Neuronal stem cell (in vitro differentiated cells): Measurements from ENCODE around the gene CACYBP.

Experiments
- DNase-seq: peaks from one replicate; pipeline ENCODE4 v3.0.0-alpha.2; 2013; ENCODE audit warnings: low spot score
- H2AFZ ChIP-seq: one replicate; pipeline ENCODE4 v1.6.1; 2013; ENCODE audit warnings: mild to moderate bottlenecking, low read length, inconsistent platforms
- H2AK5ac ChIP-seq: 2 replicates; pipeline ENCODE4 v1.6.1; 2013; ENCODE audit warnings: low read depth, mild to moderate bottlenecking, inconsistent platforms, low read length, moderate library complexity, mixed read lengths
- H2BK120ac ChIP-seq: 2 replicates; pipeline ENCODE4 v1.6.1; 2013; ENCODE audit warnings: low read depth, mild to moderate bottlenecking, inconsistent platforms, low read length, moderate library complexity, mixed read lengths
- H2BK12ac ChIP-seq: one replicate; pipeline ENCODE4 v1.6.1; 2013; ENCODE audit warnings: low read length, inconsistent platforms
- H2BK15ac ChIP-seq: 2 replicates; pipeline ENCODE4 v1.6.1; 2013; ENCODE audit warnings: mild to moderate bottlenecking, low read length, inconsistent platforms, mixed read lengths
- H2BK5ac ChIP-seq: one replicate; pipeline ENCODE4 v1.6.1; 2013; ENCODE audit warnings: inconsistent platforms, mild to moderate bottlenecking, low read length, moderate library complexity
- H3K14ac ChIP-seq: one replicate; pipeline ENCODE4 v1.6.1; 2013; ENCODE audit warnings: low read length, inconsistent platforms
- H3K18ac ChIP-seq: 2 replicates; pipeline ENCODE4 v1.6.1; 2013; ENCODE audit warnings: low read length, inconsistent platforms
- H3K23ac ChIP-seq: 2 replicates; pipeline ENCODE4 v1.6.1; 2013; ENCODE audit warnings: low read depth, mild to moderate bottlenecking, mixed read lengths, low read length, inconsistent platforms; ENCODE audit not compliant: poor library complexity
- H3K27ac ChIP-seq: replicated peaks from 3 replicates; pipeline ENCODE4 v1.5.1; 2013; ENCODE audit warnings: low read length, inconsistent platforms
- H3K27me3 ChIP-seq, 3 experiments: 2 replicates each; pipeline ENCODE4 v1.6.1; 2013; ENCODE audit warnings: low read length in 3 of 3, mild to moderate bottlenecking in 2 of 3, inconsistent platforms in 1 of 3, low read depth in 1 of 3, mixed read lengths in 1 of 3, moderate library complexity in 1 of 3; ENCODE audit not compliant: control insufficient read depth in 3 of 3, insufficient read depth in 3 of 3
- H3K36me3 ChIP-seq, 2 donors: replicated peaks in 1 of 2; 2 replicates each; pipeline ENCODE4 v1.6.1; 2013; ENCODE audit warnings: low read length in 2 of 2; ENCODE audit not compliant: control insufficient read depth in 2 of 2, insufficient read depth in 2 of 2
- H3K4ac ChIP-seq: 2 replicates; pipeline ENCODE4 v1.6.1; 2013; ENCODE audit warnings: inconsistent platforms, mild to moderate bottlenecking, low read length, moderate library complexity
- H3K4me1 ChIP-seq, 2 donors: 1 replicate in 1 of 2; 2 replicates in 1 of 2; pipeline ENCODE4 v1.6.1; 2013; ENCODE audit warnings: low read length in 2 of 2, low read depth in 1 of 2; ENCODE audit not compliant: control insufficient read depth in 2 of 2, insufficient read depth in 1 of 2
- H3K4me2 ChIP-seq: one replicate; pipeline ENCODE4 v1.6.1; 2013; ENCODE audit warnings: mild to moderate bottlenecking, low read length, inconsistent platforms; ENCODE audit not compliant: insufficient read depth, poor library complexity, severe bottlenecking
- H3K4me3 ChIP-seq, 2 donors: 2 replicates each; pipeline ENCODE4 v1.5.1; 2013; ENCODE audit warnings: low read length in 2 of 2, mild to moderate bottlenecking in 2 of 2, inconsistent platforms in 1 of 2, moderate library complexity in 1 of 2
- H3K79me1 ChIP-seq: one replicate; pipeline ENCODE4 v1.6.1; 2013; ENCODE audit warnings: low read depth, mild to moderate bottlenecking, inconsistent platforms, low read length, moderate library complexity
- H3K9ac ChIP-seq: one replicate; pipeline ENCODE4 v1.6.1; 2013; ENCODE audit warnings: mild to moderate bottlenecking, low read depth, low read length, inconsistent platforms; ENCODE audit not compliant: poor library complexity
- H3K9me3 ChIP-seq, 2 donors: replicated peaks in 1 of 2; 2 replicates each; pipeline versions ENCODE3 to v1.6.1; 2013; ENCODE audit warnings: low read length in 2 of 2, mild to moderate bottlenecking in 2 of 2, inconsistent platforms in 1 of 2, low read depth in 1 of 2, mixed read lengths in 1 of 2, moderate library complexity in 1 of 2; ENCODE audit not compliant: control insufficient read depth in 2 of 2, insufficient read depth in 1 of 2
- H4K8ac ChIP-seq: one replicate; pipeline ENCODE4 v1.6.1; 2013; ENCODE audit warnings: low read depth, mild to moderate bottlenecking, inconsistent platforms, low read length, moderate library complexity
- H4K91ac ChIP-seq: one replicate; pipeline ENCODE4 v1.6.1; 2013; ENCODE audit warnings: low read length, low read depth, mild to moderate bottlenecking, inconsistent platforms; ENCODE audit not compliant: poor library complexity
- WGBS, 2 donors: extraction: QIAGEN DNeasy Blood & Tissue Kit; methylation state at CpG; one replicate each; pipeline ENCODE4 v1.1.7; 2013; ENCODE audit warnings: missing lambda C conversion rate in 2 of 2, mixed read lengths in 1 of 2; ENCODE audit not compliant: insufficient read length in 2 of 2, insufficient replicate concordance in 1 of 2; ENCODE audit errors: extremely low coverage in 2 of 2; 5-methylcytosine and 5-hydroxymethylcytosine counted together

Gene CACYBP

DNA sequence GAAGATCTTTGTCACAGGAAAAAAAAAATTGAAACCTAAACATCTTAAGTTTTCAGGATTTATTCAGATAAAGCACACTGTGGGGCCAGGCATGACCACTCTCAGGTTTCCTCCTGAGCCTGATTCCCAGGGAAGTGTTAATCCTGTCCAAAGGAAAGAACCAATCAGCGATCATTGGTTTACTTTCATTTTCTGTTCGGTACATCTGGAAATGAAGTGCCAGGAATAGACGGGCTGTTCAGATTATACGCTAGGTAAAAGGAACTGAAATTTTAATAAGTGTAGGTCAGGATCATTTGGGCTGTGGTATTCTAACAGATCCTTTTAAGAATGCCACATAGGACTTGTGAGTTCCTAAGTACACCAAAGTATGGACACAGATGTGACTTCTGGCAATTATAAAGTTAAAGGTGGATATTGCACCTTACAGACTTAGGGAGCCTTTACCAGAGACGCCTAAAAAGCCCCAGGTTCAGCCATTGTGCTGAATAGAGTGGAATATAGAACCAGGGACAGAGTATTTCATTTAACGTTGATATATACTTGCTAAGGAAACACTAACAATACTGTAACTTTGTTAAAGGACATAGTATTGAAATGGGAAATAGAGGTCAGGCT is 9.3 kb upstream of the CACYBP start:
- Histone ChIP-seq H2BK12ac (no peak overlapping the region), H3K9ac (no peak overlapping the region), H3K23ac (no peak overlapping the region), H3K4me2 (no peak overlapping the region), H3K36me3 (no peaks in the 10 kb centered on the region), H3K27ac (no peak overlapping the region), H3K9me3 (no peaks in the 10 kb centered on the region), H2BK120ac (no peak overlapping the region), H4K91ac (no peak overlapping the region), H2BK5ac (no peak overlapping the region), H3K18ac (no peak overlapping the region), H3K4me3 (no peak overlapping the region), H3K14ac (no peak overlapping the region), H4K8ac (no peak overlapping the region), H3K27me3 (no peaks in the 10 kb centered on the region), H2BK15ac (no peak overlapping the region), H2AFZ (no peak overlapping the region), H3K79me1 (no peaks in the 10 kb centered on the region), H2AK5ac (no peak overlapping the region), H3K4ac (no peak overlapping the region), H3K4me1 (peaks cover 0 to 1% of the 10 kb centered on the region in 2 donors)
- DNase-seq: no peak
- no CpG with 5 or more reads among the region's 6 CpGs for WGBS, 2 donors

DNA sequence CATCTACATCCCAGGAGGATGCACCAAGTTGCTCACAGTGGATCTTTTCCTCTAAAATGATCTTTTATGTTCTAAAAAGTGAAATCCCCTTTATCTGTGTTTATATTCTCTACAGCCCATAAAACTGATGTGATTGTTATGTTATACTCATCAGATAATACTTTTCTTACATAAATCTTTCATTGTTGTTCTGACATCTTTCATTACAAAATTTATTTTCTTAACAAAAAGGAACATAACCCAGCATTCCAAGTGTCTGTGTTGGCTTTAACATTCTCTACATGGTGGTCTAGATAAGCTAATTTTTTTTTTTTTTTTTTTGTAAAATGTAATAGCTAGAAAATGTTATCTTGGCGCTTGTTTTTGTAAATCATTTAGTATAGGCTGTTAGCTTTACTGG is 8.3 kb upstream of the CACYBP start:
- Histone ChIP-seq H3K14ac (no peak overlapping the region), H2AK5ac (no peak overlapping the region), H4K8ac (no peak overlapping the region), H3K36me3 (no peaks in the 10 kb centered on the region), H3K4me1 (peaks cover 0 to 1% of the 10 kb centered on the region in 2 donors), H2BK12ac (no peak overlapping the region), H2BK5ac (no peak overlapping the region), H3K4ac (no peak overlapping the region), H3K79me1 (no peaks in the 10 kb centered on the region), H3K9me3 (no peaks in the 10 kb centered on the region), H3K9ac (no peak overlapping the region), H2AFZ (no peak overlapping the region), H3K23ac (no peak overlapping the region), H4K91ac (no peak overlapping the region), H3K27me3 (no peaks in the 10 kb centered on the region), H3K4me2 (no peak overlapping the region), H3K4me3 (no peak overlapping the region), H3K27ac (no peak overlapping the region), H2BK120ac (no peak overlapping the region), H3K18ac (no peak overlapping the region), H2BK15ac (no peak overlapping the region)
- DNase-seq: no peak
- no CpG with 5 or more reads among the region's 1 CpG for WGBS, 2 donors

DNA sequence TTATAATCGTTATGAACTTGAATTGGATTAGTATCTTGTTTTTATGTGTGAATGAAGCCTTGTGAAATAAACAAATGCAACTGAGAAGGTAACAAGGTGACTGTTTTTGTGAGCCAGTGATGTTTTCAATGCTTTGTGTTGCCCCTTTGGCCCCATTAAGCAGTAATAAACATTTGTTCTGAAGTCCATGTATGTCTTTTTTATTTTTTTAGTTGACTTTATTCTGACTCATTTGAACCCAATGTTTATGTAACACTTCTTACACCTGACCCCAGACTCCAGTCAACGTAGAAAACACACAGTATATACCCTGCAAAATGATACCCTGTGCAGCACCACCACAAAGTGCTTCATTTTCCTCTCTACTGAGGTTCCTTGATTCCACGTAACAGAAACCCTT is 4.6 kb upstream of the CACYBP start:
- Histone ChIP-seq H2AFZ (no peak overlapping the region), H3K27ac (no peak overlapping the region), H2BK120ac (no peak overlapping the region), H3K79me1 (peaks cover 2% of the 10 kb centered on the region), H2AK5ac (no peak overlapping the region), H3K4ac (no peak overlapping the region), H3K18ac (no peak overlapping the region), H3K9ac (no peak overlapping the region), H3K14ac (no peak overlapping the region), H3K4me1 (peaks cover 0 to 4% of the 10 kb centered on the region in 2 donors), H3K23ac (no peak overlapping the region), H2BK15ac (no peak overlapping the region), H3K27me3 (no peaks in the 10 kb centered on the region), H3K4me3 (no peak overlapping the region), H4K91ac (no peak overlapping the region), H2BK5ac (no peak overlapping the region), H3K36me3 (no peaks in the 10 kb centered on the region), H3K4me2 (no peak overlapping the region), H3K9me3 (no peaks in the 10 kb centered on the region), H2BK12ac (no peak overlapping the region), H4K8ac (no peak overlapping the region)
- no peak for DNase-seq
- no CpG with 5 or more reads among the region's 3 CpGs for WGBS, 2 donors

DNA sequence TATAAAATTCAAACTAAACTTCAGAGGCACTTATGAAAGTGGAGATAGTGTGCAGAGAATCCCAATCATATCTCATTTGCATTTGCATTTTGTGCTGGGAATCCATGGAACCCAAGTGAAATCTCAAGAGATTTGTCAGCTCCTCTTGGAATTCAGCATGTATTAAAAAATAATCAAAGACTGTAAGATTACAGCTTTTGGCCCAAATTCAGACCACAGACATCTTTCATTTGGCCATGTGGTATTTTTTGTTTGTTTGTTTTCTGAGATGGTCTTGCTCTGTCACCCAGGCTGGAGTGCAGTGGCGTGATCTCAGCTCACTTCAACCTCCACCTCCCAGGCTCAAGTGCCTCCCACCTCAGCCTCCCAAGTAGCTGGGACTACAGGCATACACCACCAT is 3.8 kb upstream of the CACYBP start:
- H3K4me3 ChIP-seq: no peak overlapping the region
- no peak for DNase-seq

More for the DNA sequence above, 3.8 kb upstream of the CACYBP start:
- Histone ChIP-seq H3K27ac (no peak overlapping the region), H3K18ac (no peak overlapping the region), H2AK5ac (no peak overlapping the region), H3K36me3 (no peaks in the 10 kb centered on the region), H3K23ac (no peak overlapping the region), H2BK5ac (no peak overlapping the region), H3K14ac (no peak overlapping the region), H4K8ac (no peak overlapping the region), H3K27me3 (no peaks in the 10 kb centered on the region), H2BK120ac (no peak overlapping the region), H3K4me2 (no peak overlapping the region), H3K4me1 (peaks cover 0 to 4% of the 10 kb centered on the region in 2 donors), H3K9me3 (no peaks in the 10 kb centered on the region), H3K79me1 (peaks cover 5% of the 10 kb centered on the region), H2AFZ (no peak overlapping the region), H2BK12ac (no peak overlapping the region), H3K4ac (no peak overlapping the region), H4K91ac (no peak overlapping the region), H2BK15ac (no peak overlapping the region), H3K9ac (no peak overlapping the region)
- WGBS, 2 donors: no CpG with 5 or more reads among the region's 1 CpG
